Measurements from ENCODE around the gene LMAN1L. TPM values are rescaled to one million over a fixed set of nuclear protein-coding genes. Genes with fewer than 3 reads are reported as not detected.

LMAN1L gene
- total RNA-seq, 4 donors from 2014 or later: not detected

GRCh38 chr15:74794248-74794969, 18.2 kb upstream of the LMAN1L start:
- peak overlapping the region in 2 of 4 donors; percentile 35 to 97 for H3K27ac ChIP-seq
- H3K4me1 ChIP-seq: peaks cover 13 to 74% (median 63%) of the 10 kb centered on the region in 4 donors
- TF ChIP-seq CTCF (IDR thresholded peaks at IDR 0.05): no peak
- no peak for TF ChIP-seq POLR2A (IDR thresholded peaks at IDR 0.05)
- H3K27me3 ChIP-seq: no peaks in the 10 kb centered on the region
- DNase-seq: no peak
- peaks cover 0 to 10% (median 0%) of the 10 kb centered on the region in 3 donors for H3K36me3 ChIP-seq
- H3K4me3 ChIP-seq: no peak overlapping the region
- no peaks in the 10 kb centered on the region for H3K9me3 ChIP-seq

- Histone ChIP-seq H3K27me3 (no peaks in the 10 kb centered on the region), H3K36me3 (peaks cover 0 to 16% (median 0%) of the 10 kb centered on the region in 3 donors), H3K4me1 (peaks cover 12 to 74% (median 64%) of the 10 kb centered on the region in 4 donors), H3K27ac (peak overlapping the region in 2 of 4 donors; percentile 35 to 97), H3K4me3 (no peak overlapping the region), H3K9me3 (no peaks in the 10 kb centered on the region)
- TF ChIP-seq POLR2A (IDR thresholded peaks at IDR 0.05): no peak
- no peak for TF ChIP-seq CTCF (IDR thresholded peaks at IDR 0.05)
- DNase-seq: no peak
These were observed 17.7 kb upstream of the LMAN1L start for GRCh38 chr15:74794970-74795349.

GRCh38 chr15:74795966-74796625, 16.5 kb upstream of the LMAN1L start:
- Histone ChIP-seq H3K27ac (peak overlapping the region in 1 of 4 donors; percentile 97), H3K36me3 (peaks cover 0 to 23% (median 0%) of the 10 kb centered on the region in 3 donors), H3K4me3 (no peak overlapping the region), H3K9me3 (no peaks in the 10 kb centered on the region), H3K27me3 (no peaks in the 10 kb centered on the region), H3K4me1 (peaks cover 4 to 73% (median 62%) of the 10 kb centered on the region in 4 donors)
- no peak for TF ChIP-seq CTCF (IDR thresholded peaks at IDR 0.05)
- TF ChIP-seq POLR2A (IDR thresholded peaks at IDR 0.05): no peak
- DNase-seq: peak in 1 of 3 donors; percentile 42

GRCh38 chr15:74798388-74799254, 14.0 kb upstream of the LMAN1L start:
- no peaks in the 10 kb centered on the region for H3K9me3 ChIP-seq
- H3K4me1 ChIP-seq: peaks cover 4 to 48% (median 39%) of the 10 kb centered on the region in 4 donors
- no peak for TF ChIP-seq POLR2A (IDR thresholded peaks at IDR 0.05)
- TF ChIP-seq CTCF (IDR thresholded peaks at IDR 0.05): peak in 4 of 6 experiments; percentile 27 to 50 (median 38)
- peaks cover 0 to 48% (median 0%) of the 10 kb centered on the region in 3 donors for H3K36me3 ChIP-seq
- DNase-seq: peak; percentile 74 to 91 (median 86)
- peak overlapping the region in 3 of 4 donors; percentile 71 to 97 (median 76) for H3K27ac ChIP-seq
- H3K4me3 ChIP-seq: peak overlapping the region in 1 of 4 donors; percentile 12
- no peaks in the 10 kb centered on the region for H3K27me3 ChIP-seq

GRCh38 chr15:74799255-74799855, 13.3 kb upstream of the LMAN1L start:
- Histone ChIP-seq H3K27ac (peak overlapping the region; percentile 55 to 97 (median 74)), H3K36me3 (peaks cover 0 to 50% (median 0%) of the 10 kb centered on the region in 3 donors), H3K4me1 (peaks cover 4 to 46% (median 38%) of the 10 kb centered on the region in 4 donors), H3K27me3 (no peaks in the 10 kb centered on the region), H3K9me3 (no peaks in the 10 kb centered on the region), H3K4me3 (no peak overlapping the region)
- peak in 1 of 3 donors; percentile 60 for DNase-seq
- no peak for TF ChIP-seq CTCF (IDR thresholded peaks at IDR 0.05)
- no peak for TF ChIP-seq POLR2A (IDR thresholded peaks at IDR 0.05)

Data from Peyer's patch (tissue), 4 donors.